ENCODE results near the gene GRPEL2.

- TF ChIP-seq CTCF (IDR thresholded peaks at IDR 0.05) (no peak), POLR2A (IDR thresholded peaks at IDR 0.05) (no peak)
Observed at GRCh38 chr5:149314571-149315111, 30.7 kb upstream of the GRPEL2 start.
